GM23248 (cell line): Measurements from ENCODE around the gene NKX1-1.

ENCODE experiments used
- EZH2 ChIP-seq: fragments of 200-600 bp; sonication (generic); IDR thresholded peaks from 2 replicates; pipeline ENCODE4 v1.6.1; 2018; ENCODE audit warnings: antibody characterized with exemption, mild to moderate bottlenecking; ENCODE audit not compliant: insufficient read depth, poor library complexity, severe bottlenecking
- EZH2phosphoT487 ChIP-seq: fragments of 200-600 bp; sonication (generic); IDR thresholded peaks from 2 replicates; pipeline ENCODE4 v1.6.1; 2018; ENCODE audit warnings: antibody characterized with exemption, moderate library complexity, mild to moderate bottlenecking, low read depth; ENCODE audit not compliant: insufficient read depth

- TF ChIP-seq EZH2 (no peak), EZH2phosphoT487 (no peak)
Measured at GRCh38 chr4:1359976-1360375, 46.3 kb downstream of the NKX1-1 start.
